ENCODE measurements around the gene NPPA. TPM values are rescaled to one million over a fixed set of nuclear protein-coding genes. Genes with fewer than 3 reads are reported as not detected.

Gene NPPA
- total RNA-seq, 1 experiment from 2014 or later = not detected

GRCh38 chr1:11860083-11860482, 12.5 kb upstream of the NPPA start:
- H3K9me3 ChIP-seq (ENCODE audit: insufficient read depth, low read depth) = no peaks in the 10 kb centered on the region
- peaks cover 54% of the 10 kb centered on the region for H3K27me3 ChIP-seq (ENCODE audit: insufficient read depth, low read depth)
- POLR2A ChIA-PET (ENCODE audit: unreplicated experiment) = no interaction called here
- H3K27ac ChIP-seq = no peak overlapping the region
- no peaks in the 10 kb centered on the region for H3K9me2 ChIP-seq (ENCODE audit: insufficient read depth)
- CTCF ChIA-PET = no interaction called here
- no peak for DNase-seq
- no peak overlapping the region for H3K4me3 ChIP-seq
- H3K79me2 ChIP-seq (ENCODE audit: low read depth) = no peaks in the 10 kb centered on the region
- no peaks in the 10 kb centered on the region for H4K20me1 ChIP-seq (ENCODE audit: insufficient read depth)
- no TSS peak for BruUV-seq (replicated peaks)
- intact Hi-C loops (cut with micrococcal nuclease; ENCODE audit: unreplicated experiment) = no loop called here
- TF ChIP-seq CTCF (conservative IDR thresholded peaks at IDR 0.05) (no peak), EZH2 (IDR thresholded peaks at IDR 0.05; ENCODE audit: low read depth) (no peak)
- H3K4me1 ChIP-seq (replicated peaks; ENCODE audit: insufficient read depth) = no peaks in the 10 kb centered on the region; the same call in 1 of the 2 replicates
- H3K36me3 ChIP-seq (ENCODE audit: low read depth) = no peaks in the 10 kb centered on the region
- no peak overlapping the region for H2AFZ ChIP-seq
- H3K4me2 ChIP-seq = no peak overlapping the region
- peaks cover 4% of the 10 kb centered on the region; the same call in 1 of the 2 replicates for H3F3A ChIP-seq (ENCODE audit: insufficient read depth, low read depth)

- Histone ChIP-seq H3K9me2 (ENCODE audit: insufficient read depth) (no peaks in the 10 kb centered on the region), H3K4me2 (no peak overlapping the region), H3K27ac (no peak overlapping the region), H3K36me3 (ENCODE audit: low read depth) (no peaks in the 10 kb centered on the region), H3F3A (ENCODE audit: insufficient read depth, low read depth) (peaks cover 4% of the 10 kb centered on the region; the same call in 1 of the 2 replicates), H3K9me3 (ENCODE audit: insufficient read depth, low read depth) (no peaks in the 10 kb centered on the region), H3K4me1 (replicated peaks; ENCODE audit: insufficient read depth) (no peaks in the 10 kb centered on the region; the same call in 1 of the 2 replicates), H2AFZ (no peak overlapping the region), H3K4me3 (no peak overlapping the region), H4K20me1 (ENCODE audit: insufficient read depth) (no peaks in the 10 kb centered on the region), H3K79me2 (ENCODE audit: low read depth) (no peaks in the 10 kb centered on the region), H3K27me3 (ENCODE audit: insufficient read depth, low read depth) (peaks cover 63% of the 10 kb centered on the region)
- CTCF ChIA-PET = no interaction called here
- intact Hi-C loops (cut with micrococcal nuclease; ENCODE audit: unreplicated experiment) = no loop called here
- no TSS peak for BruUV-seq (replicated peaks)
- peak in 1 of 2 experiments; percentile 66 for DNase-seq
- POLR2A ChIA-PET (ENCODE audit: unreplicated experiment) = no interaction called here
- TF ChIP-seq EZH2 (IDR thresholded peaks at IDR 0.05; ENCODE audit: low read depth) = no peak
- no peak for TF ChIP-seq CTCF (conservative IDR thresholded peaks at IDR 0.05)
Observed at GRCh38 chr1:11858968-11859871, 11.6 kb upstream of the NPPA start.

- H3K27me3 ChIP-seq (ENCODE audit: insufficient read depth, low read depth) = peaks cover 65% of the 10 kb centered on the region
- H3F3A ChIP-seq (ENCODE audit: insufficient read depth, low read depth) = peaks cover 4% of the 10 kb centered on the region; the same call in 1 of the 2 replicates
- H4K20me1 ChIP-seq (ENCODE audit: insufficient read depth) = no peaks in the 10 kb centered on the region
- no peaks in the 10 kb centered on the region; the same call in 1 of the 2 replicates for H3K4me1 ChIP-seq (replicated peaks; ENCODE audit: insufficient read depth)
- DNase-seq = no peak
- H3K36me3 ChIP-seq (ENCODE audit: low read depth) = no peaks in the 10 kb centered on the region
- intact Hi-C loops (cut with micrococcal nuclease; ENCODE audit: unreplicated experiment) = no loop called here
- H3K4me3 ChIP-seq = no peak within 1 kb of the TSS
- H3K9me2 ChIP-seq (ENCODE audit: insufficient read depth) = no peaks in the 10 kb centered on the region
- no TSS peak for BruUV-seq (replicated peaks)
- no peak within 1 kb of the TSS for H3K4me2 ChIP-seq
- no peaks in the 10 kb centered on the region for H3K9me3 ChIP-seq (ENCODE audit: insufficient read depth, low read depth)
- no peak within 1 kb of the TSS for H3K27ac ChIP-seq
- ChIA-PET CTCF (no interaction called here), POLR2A (ENCODE audit: unreplicated experiment) (no interaction called here)
- H2AFZ ChIP-seq = no peak within 1 kb of the TSS
- H3K79me2 ChIP-seq (ENCODE audit: low read depth) = no peaks in the 10 kb centered on the region
- TF ChIP-seq CTCF (conservative IDR thresholded peaks at IDR 0.05) = no peak
- TF ChIP-seq EZH2 (IDR thresholded peaks at IDR 0.05; ENCODE audit: low read depth) = no peak
Observed at GRCh38 chr1:11858613-11858967, 11.0 kb upstream of the NPPA start, which contains the start of gene NPPB. TSS of gene NPPB (minus strand) at chr1:11858945. CDS start at chr1:11858833, 112 bp downstream.
